GM21723 (cell line): ENCODE measurements around the gene TBC1D32.

Source experiments
- ATAC-seq: cut with Tn5 transposase; IDR thresholded peaks from one replicate; pipeline ENCODE4 v1.9.1; 2021; ENCODE audit warnings: mild to moderate bottlenecking, moderate library complexity; ENCODE audit not compliant: unreplicated experiment

TBC1D32 gene

GRCh38 chr6:121032268-121033006, 301.8 kb downstream of the TBC1D32 start:
- ATAC-seq = no peak
